ENCODE measurements around the gene NFYC.

- TF ChIP-seq POLR2A (IDR thresholded peaks at IDR 0.05) (no peak), CTCF (IDR thresholded peaks at IDR 0.05) (no peak)
Observed at GRCh38 chr1:40664167-40664537, 27.4 kb upstream of the NFYC start.
